ENCODE results near the gene LRRC56.

LRRC56 gene

GRCh38 chr11:581752-582151 is 44.4 kb downstream of the LRRC56 start:
- ChIA-PET POLR2A (no interaction called here), CTCF (no interaction called here)
- no peak overlapping the region for H3K27ac ChIP-seq (ENCODE audit: extremely low read depth, low read depth, low read length)
- H3K36me3 ChIP-seq (ENCODE audit: control insufficient read depth in 2 of 2, insufficient read depth in 1 of 2, low read length in 2 of 2): peaks cover 3 to 70% of the 10 kb centered on the region in 2 experiments; a peak in 2 of 3 replicates
- no peaks in the 10 kb centered on the region for H3K9me3 ChIP-seq (ENCODE audit: control insufficient read depth, insufficient read depth, low read depth, low read length)
- TF ChIP-seq ZSCAN23 (tag by site-specific recombination; IDR thresholded peaks at IDR 0.05): no peak
- no peak for TF ChIP-seq ZFP37 (tag by site-specific recombination; IDR thresholded peaks at IDR 0.05)
- TF ChIP-seq ZNF10 (tag by site-specific recombination; IDR thresholded peaks at IDR 0.05): no peak
- TF ChIP-seq TCF7L2 (IDR thresholded peaks at IDR 0.05; ENCODE audit: borderline replicate concordance, low read depth, low read length): no peak
- TF ChIP-seq ZNF133 (tag by site-specific recombination; IDR thresholded peaks at IDR 0.05): no peak
- no peak for TF ChIP-seq ZNF280C (tag by site-specific recombination; IDR thresholded peaks at IDR 0.05)
- TF ChIP-seq ZNF639 (tag by site-specific recombination; IDR thresholded peaks at IDR 0.05): no peak
- TF ChIP-seq ZNF335 (tag by site-specific recombination; conservative IDR thresholded peaks at IDR 0.05): no peak
- no peak for TF ChIP-seq ZNF350 (tag by site-specific recombination; IDR thresholded peaks at IDR 0.05)
- no peak for TF ChIP-seq ZBTB10 (tag by site-specific recombination; IDR thresholded peaks at IDR 0.05)
- no peak for TF ChIP-seq BCL6B (tag by site-specific recombination; IDR thresholded peaks at IDR 0.05)
- no peak for TF ChIP-seq ZNF324 (tag by site-specific recombination; IDR thresholded peaks at IDR 0.05)
- TF ChIP-seq ZNF549 (tag by site-specific recombination; IDR thresholded peaks at IDR 0.05): no peak
- no peak for TF ChIP-seq SP7 (tag by site-specific recombination; IDR thresholded peaks at IDR 0.05)
- no peak for TF ChIP-seq ZNF202 (tag by site-specific recombination; IDR thresholded peaks at IDR 0.05; ENCODE audit: borderline replicate concordance)
- no peak overlapping the region for H3K4me3 ChIP-seq (ENCODE audit: low read depth, low read length)
- H3K4me1 ChIP-seq (ENCODE audit: control insufficient read depth, insufficient read depth, low read length): peaks cover 5% of the 10 kb centered on the region; the same call in 1 of the 2 replicates

GRCh38 chr11:584287-584686 is 47.0 kb downstream of the LRRC56 start:
- H3K4me3 ChIP-seq (ENCODE audit: low read depth, low read length): no peak overlapping the region
- H3K27ac ChIP-seq (ENCODE audit: extremely low read depth, low read depth, low read length): no peak overlapping the region
- ChIA-PET POLR2A (no interaction called here), CTCF (no interaction called here)
- no peak for TF ChIP-seq ZNF37A (tag by site-specific recombination; IDR thresholded peaks at IDR 0.05)
- no peak for TF ChIP-seq ZNF350 (tag by site-specific recombination; IDR thresholded peaks at IDR 0.05)
- TF ChIP-seq ZNF221 (tag by site-specific recombination; IDR thresholded peaks at IDR 0.05; ENCODE audit: borderline replicate concordance): no peak
- no peak for TF ChIP-seq GLIS1 (tag by site-specific recombination; IDR thresholded peaks at IDR 0.05)
- no peak for TF ChIP-seq BCL11A (tag by site-specific recombination; IDR thresholded peaks at IDR 0.05; ENCODE audit: low read depth)
- no peak for TF ChIP-seq ZNF248 (tag by site-specific recombination; IDR thresholded peaks at IDR 0.05)
- TF ChIP-seq ZNF529 (tag by site-specific recombination; IDR thresholded peaks at IDR 0.05; ENCODE audit: insufficient replicate concordance): no peak
- no peak for TF ChIP-seq SCRT2 (tag by site-specific recombination; IDR thresholded peaks at IDR 0.05)
- no peak for TF ChIP-seq ZNF335 (tag by site-specific recombination; conservative IDR thresholded peaks at IDR 0.05)
- no peak for TF ChIP-seq BCL11B (tag by site-specific recombination; IDR thresholded peaks at IDR 0.05; ENCODE audit: low read depth)
- TF ChIP-seq ZNF596 (tag by site-specific recombination; IDR thresholded peaks at IDR 0.05): no peak
- TF ChIP-seq ZNF239 (tag by site-specific recombination; IDR thresholded peaks at IDR 0.05): no peak
- no peak for TF ChIP-seq ZNF175 (tag by site-specific recombination; IDR thresholded peaks at IDR 0.05)
- no peak for TF ChIP-seq ZBTB21 (tag by site-specific recombination; IDR thresholded peaks at IDR 0.05)
- no peak for TF ChIP-seq ZNF670 (tag by site-specific recombination; IDR thresholded peaks at IDR 0.05; ENCODE audit: low read depth)
- H3K4me1 ChIP-seq (ENCODE audit: control insufficient read depth, insufficient read depth, low read length): no peaks in the 10 kb centered on the region
- no peaks in the 10 kb centered on the region for H3K9me3 ChIP-seq (ENCODE audit: control insufficient read depth, insufficient read depth, low read depth, low read length)
- H3K36me3 ChIP-seq (ENCODE audit: control insufficient read depth in 2 of 2, insufficient read depth in 1 of 2, low read length in 2 of 2): peaks cover 12 to 84% of the 10 kb centered on the region in 2 experiments; a peak in 2 of 3 replicates

All from HEK293 (cell line).